Astrocyte (in vitro differentiated cells and primary cell): Measurements from ENCODE around the gene POLR3G. TPM values are rescaled to one million over a fixed set of nuclear protein-coding genes. Genes with fewer than 3 reads are reported as not detected.

Source experiments
- DNase-seq: peaks from one replicate; pipeline ENCODE4 v3.0.0-alpha.2; 2010; ENCODE audit warnings: low read depth
- FAIRE-seq: peaks from 2 replicates; lab custom pipeline; 2011; peaks lifted over from hg19 to GRCh38; lab: Jason Lieb, UNC
- H2AFZ ChIP-seq: 2 replicates; pipeline ENCODE4 v1.6.0; 2012; ENCODE audit warnings: low read depth, low read length, inconsistent platforms
- H3K27ac ChIP-seq: 2 replicates; pipeline ENCODE4 v1.5.1; 2011; ENCODE audit warnings: low read depth, low read length, inconsistent platforms
- H3K27me3 ChIP-seq: 2 replicates; pipeline ENCODE4 v1.6.0; 2011; ENCODE audit warnings: low read length, inconsistent platforms; ENCODE audit not compliant: insufficient read depth
- H3K36me3 ChIP-seq: 2 replicates; pipeline ENCODE4 v1.5.1; 2011; ENCODE audit warnings: low read length, inconsistent platforms; ENCODE audit not compliant: insufficient read depth
- H3K4me1 ChIP-seq: 2 replicates; pipeline ENCODE4 v1.5.1; 2011; ENCODE audit warnings: low read length, inconsistent platforms; ENCODE audit not compliant: insufficient read depth
- H3K4me2 ChIP-seq: 2 replicates; pipeline ENCODE4 v1.6.0; 2012; ENCODE audit warnings: low read length, inconsistent platforms
- H3K4me3 ChIP-seq: 2 replicates; pipeline ENCODE4 v1.5.1; 2011; ENCODE audit warnings: low read depth, mild to moderate bottlenecking, low read length, inconsistent platforms; ENCODE audit not compliant: insufficient read depth
- H3K79me2 ChIP-seq: 2 replicates; pipeline ENCODE4 v1.6.0; 2012; ENCODE audit warnings: mild to moderate bottlenecking, low read length, inconsistent platforms; ENCODE audit not compliant: insufficient read depth
- H3K9ac ChIP-seq: 2 replicates; pipeline ENCODE4 v1.6.0; 2012; ENCODE audit warnings: mild to moderate bottlenecking, low read length, inconsistent platforms
- H3K9me3 ChIP-seq: 2 replicates; pipeline ENCODE4 v1.5.1; 2012; ENCODE audit warnings: low read depth, mild to moderate bottlenecking, low read length, inconsistent platforms; ENCODE audit not compliant: insufficient read depth
- H4K20me1 ChIP-seq: 2 replicates; pipeline ENCODE4 v1.6.0; 2012; ENCODE audit warnings: low read length, inconsistent platforms; ENCODE audit not compliant: insufficient read depth
- H3K27ac Mint-ChIP-seq: one replicate; pipeline ENCODE4 v1.8.0; 2021; ENCODE audit warnings: mild to moderate bottlenecking, mixed read lengths; ENCODE audit not compliant: unreplicated experiment
- H3K27me3 Mint-ChIP-seq: one replicate; pipeline ENCODE4 v1.8.0; 2021; ENCODE audit warnings: low read depth, mixed read lengths; ENCODE audit not compliant: unreplicated experiment
- H3K36me3 Mint-ChIP-seq: one replicate; pipeline ENCODE4 v1.8.0; 2021; ENCODE audit warnings: low read depth, mixed read lengths; ENCODE audit not compliant: unreplicated experiment
- H3K4me1 Mint-ChIP-seq: one replicate; pipeline ENCODE4 v1.8.0; 2021; ENCODE audit warnings: low read depth, mixed read lengths; ENCODE audit not compliant: unreplicated experiment
- H3K4me3 Mint-ChIP-seq: one replicate; pipeline ENCODE4 v1.8.0; 2021; ENCODE audit warnings: mild to moderate bottlenecking, moderate library complexity, mixed read lengths; ENCODE audit not compliant: unreplicated experiment
- H3K9me3 Mint-ChIP-seq: one replicate; pipeline ENCODE4 v1.8.0; 2021; ENCODE audit warnings: mild to moderate bottlenecking, mixed read lengths; ENCODE audit not compliant: unreplicated experiment
- CTCF ChIP-seq: IDR thresholded peaks from 2 replicates; pipeline ENCODE4 v1.5.1; 2011; ENCODE audit warnings: low read depth, mild to moderate bottlenecking, inconsistent platforms, low read length, moderate library complexity; ENCODE audit not compliant: insufficient read depth
- EZH2 ChIP-seq: IDR thresholded peaks from 2 replicates; pipeline ENCODE4 v1.6.1; 2012; ENCODE audit warnings: mild to moderate bottlenecking, low read length, inconsistent platforms; ENCODE audit not compliant: insufficient read depth
- total RNA-seq: library from RNA; stranded (reverse); gene quantifications from 2 replicates; pipeline ENCODE4 v1.2.1, GENCODE V29; 2021

Gene POLR3G
- total RNA-seq, 1 donor from 2014 or later: 6.3 TPM

DNA sequence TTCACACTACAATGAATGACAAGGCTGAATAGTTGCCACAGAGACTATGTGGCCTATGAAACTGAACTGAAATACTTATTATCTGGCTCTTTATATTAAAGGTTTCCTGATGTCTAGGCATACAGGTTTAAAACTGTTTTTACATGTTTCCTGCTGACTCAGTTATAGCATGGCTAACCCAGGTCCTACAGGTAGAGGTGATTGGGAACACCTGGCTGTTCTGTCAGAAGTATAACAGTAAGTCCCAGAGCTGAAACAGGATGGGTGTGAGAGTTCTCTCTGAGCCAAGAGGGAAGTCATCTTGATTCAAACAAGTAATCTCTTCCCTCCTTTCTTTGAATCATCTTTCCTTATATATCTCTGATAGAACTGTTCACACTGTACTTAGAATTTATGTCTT lies 79.0 kb downstream of the POLR3G start:
- H3K4me2 ChIP-seq: no peak overlapping the region
- H3K27me3 Mint-ChIP-seq: peaks cover 13% of the 10 kb centered on the region
- no peaks in the 10 kb centered on the region for H3K4me1 Mint-ChIP-seq
- no peak overlapping the region for H3K4me3 Mint-ChIP-seq
- DNase-seq (no peak), FAIRE-seq (no peak)
- no peak overlapping the region for H3K27ac ChIP-seq
- no peak overlapping the region for H3K9ac ChIP-seq
- no peaks in the 10 kb centered on the region for H3K9me3 Mint-ChIP-seq
- H3K27me3 ChIP-seq: peaks cover 26% of the 10 kb centered on the region
- H3K79me2 ChIP-seq: no peaks in the 10 kb centered on the region
- no peaks in the 10 kb centered on the region for H3K4me1 ChIP-seq
- no peaks in the 10 kb centered on the region for H3K9me3 ChIP-seq
- no peaks in the 10 kb centered on the region for H3K36me3 ChIP-seq
- TF ChIP-seq CTCF: no peak
- TF ChIP-seq EZH2: no peak
- H3K27ac Mint-ChIP-seq: no peak overlapping the region
- H4K20me1 ChIP-seq: no peaks in the 10 kb centered on the region
- H3K4me3 ChIP-seq: no peak overlapping the region
- H3K36me3 Mint-ChIP-seq: no peaks in the 10 kb centered on the region
- no peak overlapping the region for H2AFZ ChIP-seq

DNA sequence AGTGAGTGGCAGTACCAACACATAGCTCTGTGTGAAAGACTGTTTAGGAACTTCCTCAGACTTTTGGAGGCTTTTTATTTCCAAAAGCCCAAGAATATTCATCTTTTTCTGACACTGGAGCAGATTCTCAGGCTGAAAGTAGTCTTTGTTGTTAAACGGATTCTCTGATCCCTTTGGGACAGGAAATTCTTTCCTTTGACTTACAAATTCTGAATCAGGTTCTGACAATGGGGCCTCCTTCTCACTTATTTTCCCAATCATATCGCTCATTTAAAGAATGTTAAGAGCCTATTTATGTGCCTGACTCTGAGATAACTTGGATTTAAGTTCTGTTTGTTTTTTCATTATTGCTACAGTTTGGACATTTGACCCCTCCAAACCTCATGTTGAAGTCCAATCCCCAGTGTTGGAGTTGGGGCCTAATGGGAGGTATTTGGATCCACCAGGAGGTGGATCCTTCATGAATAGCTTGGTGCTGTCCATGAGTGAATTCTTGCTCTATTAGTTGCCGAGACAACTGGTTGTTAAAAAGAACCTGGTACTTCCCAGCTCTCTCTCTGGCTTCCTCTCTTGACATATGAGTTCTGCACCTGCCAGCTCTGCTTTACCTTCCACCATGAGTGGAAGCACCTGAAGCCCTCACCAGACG lies 79.8 kb downstream of the POLR3G start:
- peaks cover 13% of the 10 kb centered on the region for H3K27me3 Mint-ChIP-seq
- no peak overlapping the region for H3K9ac ChIP-seq
- no peak overlapping the region for H3K4me2 ChIP-seq
- no peaks in the 10 kb centered on the region for H3K4me1 ChIP-seq
- no peak overlapping the region for H3K4me3 Mint-ChIP-seq
- H3K9me3 Mint-ChIP-seq: no peaks in the 10 kb centered on the region
- DNase-seq (no peak), FAIRE-seq (no peak)
- H3K27me3 ChIP-seq: peaks cover 30% of the 10 kb centered on the region
- H2AFZ ChIP-seq: no peak overlapping the region
- H3K36me3 ChIP-seq: no peaks in the 10 kb centered on the region
- no peaks in the 10 kb centered on the region for H3K36me3 Mint-ChIP-seq
- no peak overlapping the region for H3K27ac ChIP-seq
- H3K4me1 Mint-ChIP-seq: no peaks in the 10 kb centered on the region
- no peak overlapping the region for H3K4me3 ChIP-seq
- H3K27ac Mint-ChIP-seq: no peak overlapping the region
- no peaks in the 10 kb centered on the region for H3K79me2 ChIP-seq
- no peak for TF ChIP-seq CTCF
- no peak for TF ChIP-seq EZH2
- no peaks in the 10 kb centered on the region for H4K20me1 ChIP-seq
- no peaks in the 10 kb centered on the region for H3K9me3 ChIP-seq

GRCh38 chr5:90555666-90556065 lies 81.0 kb downstream of the POLR3G start:
- no peak overlapping the region for H3K4me2 ChIP-seq
- Mint-ChIP-seq H3K27me3 (peaks cover 13% of the 10 kb centered on the region), H3K36me3 (no peaks in the 10 kb centered on the region), H3K4me3 (no peak overlapping the region), H3K4me1 (no peaks in the 10 kb centered on the region), H3K27ac (no peak overlapping the region), H3K9me3 (no peaks in the 10 kb centered on the region)
- FAIRE-seq (no peak), DNase-seq (no peak)
- H3K79me2 ChIP-seq: no peaks in the 10 kb centered on the region
- no peaks in the 10 kb centered on the region for H3K4me1 ChIP-seq
- H3K4me3 ChIP-seq: no peak overlapping the region
- H3K36me3 ChIP-seq: no peaks in the 10 kb centered on the region
- H2AFZ ChIP-seq: no peak overlapping the region
- no peak for TF ChIP-seq CTCF
- no peak for TF ChIP-seq EZH2
- H4K20me1 ChIP-seq: no peaks in the 10 kb centered on the region
- H3K9me3 ChIP-seq: no peaks in the 10 kb centered on the region
- peaks cover 30% of the 10 kb centered on the region for H3K27me3 ChIP-seq
- no peak overlapping the region for H3K27ac ChIP-seq
- no peak overlapping the region for H3K9ac ChIP-seq
